GM23248 (cell line): ENCODE results near the gene RBMX2. TPM values are rescaled to one million over a fixed set of nuclear protein-coding genes. Genes with fewer than 3 reads are reported as not detected.
"Not testable (repeated sequence)": the region's sequence is repeated elsewhere in the genome, so short reads cannot be mapped to it uniquely, and the experiment has no call there.

Source experiments
- DNase-seq: peaks from one replicate; pipeline ENCODE4 v3.0.0-alpha.2; 2015
- H2AFZ ChIP-seq: fragments of 200-600 bp; sonication (generic); 2 replicates; pipeline ENCODE4 v1.6.1; 2016; ENCODE audit warnings: antibody characterized with exemption
- H3F3A ChIP-seq: fragments of 200-600 bp; sonication (generic); 2 replicates; pipeline ENCODE4 v1.6.1; 2016; ENCODE audit warnings: mild to moderate bottlenecking, antibody characterized with exemption, mixed run types; ENCODE audit not compliant: insufficient read depth
- H3K27ac ChIP-seq: fragments of 200-600 bp; sonication (generic); 2 replicates; pipeline ENCODE4 v1.5.1; 2016; ENCODE audit warnings: mild to moderate bottlenecking
- H3K27me3 ChIP-seq: fragments of 200-600 bp; sonication (generic); replicated peaks from 2 replicates; pipeline ENCODE4 v1.6.1; 2016; ENCODE audit warnings: mild to moderate bottlenecking; ENCODE audit not compliant: insufficient read depth
- H3K36me3 ChIP-seq: fragments of 200-600 bp; sonication (generic); 2 replicates; pipeline ENCODE4 v1.6.1; 2016; ENCODE audit warnings: low read depth, mild to moderate bottlenecking
- H3K4me1 ChIP-seq: fragments of 200-600 bp; sonication (generic); 2 replicates; pipeline ENCODE4 v1.6.1; 2016; ENCODE audit warnings: mild to moderate bottlenecking; ENCODE audit not compliant: insufficient read depth
- H3K4me2 ChIP-seq: fragments of 200-600 bp; sonication (generic); one replicate; pipeline ENCODE4 v1.6.1; 2016; ENCODE audit warnings: mild to moderate bottlenecking; ENCODE audit not compliant: unreplicated experiment
- H3K4me3 ChIP-seq: fragments of 200-600 bp; sonication (generic); 2 replicates; pipeline ENCODE4 v1.5.1; 2016; ENCODE audit warnings: mild to moderate bottlenecking
- H3K79me2 ChIP-seq: fragments of 200-600 bp; sonication (generic); 2 replicates; pipeline ENCODE4 v1.6.1; 2016; ENCODE audit warnings: mild to moderate bottlenecking; ENCODE audit not compliant: insufficient read depth
- H3K9ac ChIP-seq: fragments of 200-600 bp; sonication (generic); 2 replicates; pipeline ENCODE4 v1.6.1; 2016; ENCODE audit warnings: mild to moderate bottlenecking
- H3K9me2 ChIP-seq: fragments of 200-600 bp; sonication (generic); 2 replicates; pipeline ENCODE4 v1.6.1; 2016; ENCODE audit warnings: mixed run types, mild to moderate bottlenecking, moderate library complexity; ENCODE audit not compliant: insufficient read depth
- H3K9me3 ChIP-seq: fragments of 200-600 bp; sonication (generic); one replicate; pipeline ENCODE4 v1.6.1; 2017; ENCODE audit warnings: low read depth
- H4K20me1 ChIP-seq: fragments of 200-600 bp; sonication (generic); 2 replicates; pipeline ENCODE4 v1.6.0; 2016; ENCODE audit not compliant: insufficient read depth
- EZH2 ChIP-seq: fragments of 200-600 bp; sonication (generic); IDR thresholded peaks from 2 replicates; pipeline ENCODE4 v1.6.1; 2018; ENCODE audit warnings: antibody characterized with exemption, mild to moderate bottlenecking; ENCODE audit not compliant: insufficient read depth, poor library complexity, severe bottlenecking
- EZH2phosphoT487 ChIP-seq: fragments of 200-600 bp; sonication (generic); IDR thresholded peaks from 2 replicates; pipeline ENCODE4 v1.6.1; 2018; ENCODE audit warnings: antibody characterized with exemption, moderate library complexity, mild to moderate bottlenecking, low read depth; ENCODE audit not compliant: insufficient read depth
- WGBS, 2 experiments: methylation state at CpG; one replicate each; pipeline ENCODE4 v1.1.6; 2015 to 2017; ENCODE audit warnings: low lambda C conversion rate in 2 of 2, low coverage in 1 of 2; ENCODE audit errors: missing lambda C conversion rate in 2 of 2; 5-methylcytosine and 5-hydroxymethylcytosine counted together
- in situ Hi-C: fragments of 300-500 bp; cut with MboI; formaldehyde crosslinking; loops from 2 replicates; pipeline ENCODE4 v1.15.0; 2020
- polyA plus RNA-seq: library from polyadenylated mRNA; unstranded; fragments of >200 nt; fragmentation: Nextera tagmentation; extraction: Ambion mirVana; gene quantifications from 2 replicates; pipeline ENCODE4 v1.2.1, GENCODE V29; 2016
- total RNA-seq: library from RNA; depleted of rRNA; stranded (reverse); fragments of >200 nt; shearing (Covaris generic); gene quantifications from 2 replicates; pipeline ENCODE4 v1.2.3, GENCODE V29; 2014; rRNA removed

Gene RBMX2, protein sequence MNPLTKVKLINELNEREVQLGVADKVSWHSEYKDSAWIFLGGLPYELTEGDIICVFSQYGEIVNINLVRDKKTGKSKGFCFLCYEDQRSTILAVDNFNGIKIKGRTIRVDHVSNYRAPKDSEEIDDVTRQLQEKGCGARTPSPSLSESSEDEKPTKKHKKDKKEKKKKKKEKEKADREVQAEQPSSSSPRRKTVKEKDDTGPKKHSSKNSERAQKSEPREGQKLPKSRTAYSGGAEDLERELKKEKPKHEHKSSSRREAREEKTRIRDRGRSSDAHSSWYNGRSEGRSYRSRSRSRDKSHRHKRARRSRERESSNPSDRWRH
- 13.7 and 17.0 TPM in 2 replicates for total RNA-seq
- polyA plus RNA-seq: 17.6 and 18.8 TPM in 2 replicates

DNA sequence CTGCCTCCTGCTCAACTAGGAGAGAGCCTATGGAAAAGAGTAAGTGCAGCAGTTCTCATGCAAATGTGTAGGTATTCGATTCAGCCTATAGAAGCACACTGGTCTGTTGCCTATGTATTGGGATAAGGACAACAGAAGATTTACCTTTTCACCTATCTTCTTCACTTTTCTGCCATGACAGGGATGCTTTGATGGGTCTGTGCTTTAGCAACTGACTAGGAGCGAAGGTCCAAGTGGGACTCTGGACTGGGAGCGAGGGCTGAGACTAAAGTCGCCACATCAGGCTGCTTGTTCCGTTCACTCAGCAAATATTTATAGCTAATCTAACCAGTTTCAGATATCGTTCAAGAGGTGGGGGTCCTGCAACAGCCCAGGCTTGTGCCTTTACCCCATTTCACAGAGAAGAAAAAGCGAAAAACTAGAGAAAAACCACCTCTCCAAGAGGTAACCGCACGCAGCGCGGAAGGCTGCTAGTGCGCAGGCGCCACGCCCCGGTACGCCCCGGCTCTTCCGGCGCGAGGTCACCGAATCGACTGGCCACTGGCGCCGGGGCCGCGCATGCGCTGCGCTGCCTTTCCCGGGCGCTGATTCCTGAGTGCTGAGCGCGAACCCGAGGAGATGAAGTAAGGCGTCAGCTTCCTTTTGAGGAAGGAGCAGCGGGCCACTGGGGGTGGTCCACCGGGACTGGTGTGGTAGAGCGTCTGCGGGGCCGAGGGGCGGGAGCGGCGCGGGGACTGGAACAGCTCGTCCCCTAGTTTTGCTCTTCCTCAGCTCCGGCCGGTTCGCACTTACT is at the start of gene RBMX2:
RBMX2 (plus strand) TSS at position 573 of the 793 bp plus-strand sequence; CDS start at position 619, 46 bp downstream.
- no peak for TF ChIP-seq EZH2
- no peak for TF ChIP-seq EZH2phosphoT487
- H3K9me2 ChIP-seq: no peaks in the 10 kb centered on the region
- 2 to 3% methylated on average over 9 to 30 of the region's 47 CpGs for WGBS, 2 experiments
- H3K4me3 ChIP-seq: peak within 1 kb of the TSS; percentile 97
- H3K4me2 ChIP-seq: peak within 1 kb of the TSS; percentile 76
- peaks cover 33% of the 10 kb centered on the region for H3K79me2 ChIP-seq
- H3K36me3 ChIP-seq: no peaks in the 10 kb centered on the region
- peak within 1 kb of the TSS; percentile 83 for H3K9ac ChIP-seq
- no peaks in the 10 kb centered on the region for H3K4me1 ChIP-seq
- peak within 1 kb of the TSS; percentile 99 for H2AFZ ChIP-seq
- in situ Hi-C loops: no loop called here
- no peaks in the 10 kb centered on the region for H3F3A ChIP-seq
- H3K9me3 ChIP-seq: no peaks in the 10 kb centered on the region
- no peaks in the 10 kb centered on the region for H4K20me1 ChIP-seq
- DNase-seq: peak; percentile 84
- H3K27me3 ChIP-seq: no peaks in the 10 kb centered on the region
- peak within 1 kb of the TSS; percentile 49 for H3K27ac ChIP-seq

DNA sequence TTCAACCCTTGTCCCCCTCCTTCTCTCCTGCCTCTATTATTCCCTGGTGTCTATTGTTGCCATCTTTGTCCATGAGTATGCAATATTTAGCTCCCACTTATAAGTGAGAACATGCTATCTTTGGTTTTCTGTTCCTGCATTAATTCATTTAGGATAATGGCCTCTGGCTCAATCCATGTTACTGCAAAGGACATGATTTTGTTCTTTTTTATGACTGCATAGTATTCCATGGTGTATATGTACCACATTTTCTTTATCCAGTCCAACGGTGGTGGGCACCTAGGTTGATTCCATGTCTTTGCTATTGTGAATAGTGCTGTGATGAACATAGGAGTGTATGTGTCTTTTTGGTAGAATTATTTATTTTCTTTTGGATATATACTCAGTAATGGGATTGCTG is 49.7 kb upstream of the RBMX2 start:
- in situ Hi-C loops: not testable (repeated sequence)

DNA sequence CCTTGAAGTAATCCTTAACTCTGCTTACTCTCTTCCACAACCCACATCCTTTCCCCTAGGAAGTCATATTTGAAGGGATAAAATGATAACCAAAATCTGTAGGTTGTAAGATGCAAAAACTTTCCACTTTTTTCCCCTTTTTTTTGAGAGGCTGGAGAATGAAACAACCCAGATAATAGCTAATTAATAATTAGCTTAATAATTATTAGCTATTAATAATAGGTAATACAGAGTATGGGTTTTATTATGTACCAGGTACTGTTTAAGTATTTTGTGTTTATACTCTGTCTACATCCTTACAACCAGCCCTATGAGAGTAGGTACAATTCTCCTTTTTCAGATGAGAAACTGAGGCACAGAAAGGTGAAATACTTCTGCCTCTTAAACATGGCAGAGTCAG is 25.7 kb upstream of the RBMX2 start:
- Histone ChIP-seq H3F3A (no peaks in the 10 kb centered on the region), H2AFZ (no peak overlapping the region)

More for the DNA sequence above, 49.7 kb upstream of the RBMX2 start:
- H3K4me3 ChIP-seq, H4K20me1 ChIP-seq, H3K4me2 ChIP-seq, DNase-seq, H3K9me3 ChIP-seq, H3K9me2 ChIP-seq, H3K27ac ChIP-seq, H2AFZ ChIP-seq, H3K9ac ChIP-seq, H3K79me2 ChIP-seq, H3K36me3 ChIP-seq, H3K27me3 ChIP-seq, H3F3A ChIP-seq, H3K4me1 ChIP-seq: not testable (repeated sequence)
- 50 to 90% methylated on average over 1 of the region's 1 CpG for WGBS, 2 experiments

DNA sequence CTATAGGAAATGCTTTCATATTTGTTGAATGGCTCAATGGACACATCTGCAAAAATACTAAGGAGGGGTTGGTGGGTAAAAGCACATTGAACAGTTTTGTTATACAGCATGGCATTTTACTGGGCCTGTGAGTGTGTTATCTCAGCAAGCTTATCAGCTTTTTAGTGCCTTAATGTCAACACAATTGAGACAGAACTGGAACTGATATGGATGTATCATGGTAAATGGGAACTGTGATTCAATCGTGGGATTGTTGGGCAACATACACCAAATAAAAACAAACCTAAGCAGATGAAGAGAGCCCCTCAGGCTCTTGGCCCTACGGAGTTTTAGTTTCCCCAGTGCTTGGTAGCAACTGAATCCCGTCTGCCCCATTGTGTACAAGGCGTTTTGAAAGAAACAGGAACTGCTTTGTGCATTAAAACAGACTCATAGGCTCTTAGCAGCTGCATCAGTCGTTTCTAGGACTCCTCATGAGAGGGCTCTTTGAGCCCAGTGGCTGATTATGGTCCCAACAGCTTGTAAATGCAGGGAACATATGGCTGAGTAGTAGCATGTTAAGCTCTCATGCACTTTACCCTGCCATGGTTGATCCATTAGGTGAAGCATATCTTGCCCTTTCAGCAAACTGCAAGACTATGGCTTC is 23.6 kb upstream of the RBMX2 start:
- H3K27me3 ChIP-seq: no peaks in the 10 kb centered on the region
- no peaks in the 10 kb centered on the region for H3K4me1 ChIP-seq
- no peak overlapping the region for H3K4me3 ChIP-seq
- no peaks in the 10 kb centered on the region for H3K9me3 ChIP-seq
- no peak overlapping the region for H3K27ac ChIP-seq
- no peak overlapping the region for H3K9ac ChIP-seq
- 58 to 69% methylated on average over 5 of the region's 5 CpGs for WGBS, 2 experiments
- no peaks in the 10 kb centered on the region for H4K20me1 ChIP-seq
- in situ Hi-C loops: no loop called here
- no peaks in the 10 kb centered on the region for H3K36me3 ChIP-seq
- no peaks in the 10 kb centered on the region for H3K79me2 ChIP-seq
- H3K9me2 ChIP-seq: no peaks in the 10 kb centered on the region
- H3K4me2 ChIP-seq: no peak overlapping the region
- no peaks in the 10 kb centered on the region for H3F3A ChIP-seq
- no peak overlapping the region for H2AFZ ChIP-seq
- no peak for DNase-seq
- no peak for TF ChIP-seq EZH2phosphoT487
- TF ChIP-seq EZH2: no peak

More for the DNA sequence above, 25.7 kb upstream of the RBMX2 start:
- H3K27me3 ChIP-seq: no peaks in the 10 kb centered on the region
- no peak overlapping the region for H3K9ac ChIP-seq
- H3K4me1 ChIP-seq: no peaks in the 10 kb centered on the region
- H3K4me2 ChIP-seq: no peak overlapping the region
- no peak for DNase-seq
- H3K27ac ChIP-seq: no peak overlapping the region
- no peak overlapping the region for H3K4me3 ChIP-seq
- no peaks in the 10 kb centered on the region for H3K79me2 ChIP-seq
- H3K9me2 ChIP-seq: no peaks in the 10 kb centered on the region
- H3K36me3 ChIP-seq: no peaks in the 10 kb centered on the region
- TF ChIP-seq EZH2: no peak
- TF ChIP-seq EZH2phosphoT487: no peak
- H4K20me1 ChIP-seq: no peaks in the 10 kb centered on the region
- no peaks in the 10 kb centered on the region for H3K9me3 ChIP-seq
- in situ Hi-C loops: no loop called here
